ENCODE results near the gene C17orf107.

GRCh38 chr17:4938069-4938491 is 38.7 kb downstream of the C17orf107 start:
- TF ChIP-seq EZH2 (IDR thresholded peaks at IDR 0.05; ENCODE audit: borderline replicate concordance, low read depth, low read length, poor library complexity, severe bottlenecking) (no peak), CTCF (conservative IDR thresholded peaks at IDR 0.05; ENCODE audit: low read depth, low read length) (no peak)
